Neural cell (in vitro differentiated cells): ENCODE data around the gene KCNH2. TPM values are rescaled to one million over a fixed set of nuclear protein-coding genes. Genes with fewer than 3 reads are reported as not detected.

Source experiments
- H2AFZ ChIP-seq: fragments of 200-600, 300-800 bp; sonication (generic), shearing (Covaris generic); 2 replicates; pipeline ENCODE4 v1.6.0; 2014; ENCODE audit warnings: low read depth, mild to moderate bottlenecking, antibody characterized with exemption, low read length, moderate library complexity
- H3F3A ChIP-seq: fragments of 200-600 bp; shearing (Covaris generic); 2 replicates; pipeline ENCODE4 v1.6.1; 2016; ENCODE audit warnings: mild to moderate bottlenecking, moderate library complexity, mixed read lengths, antibody characterized with exemption, low read length; ENCODE audit not compliant: insufficient read depth, poor library complexity, severe bottlenecking
- H3K27ac ChIP-seq: fragments of 200-600, 300-800 bp; sonication (generic), shearing (Covaris generic); 2 replicates; pipeline ENCODE4 v1.5.1; 2014; ENCODE audit warnings: mild to moderate bottlenecking, low read length, moderate library complexity
- H3K27me3 ChIP-seq: fragments of 300-800, 200-600 bp; sonication (generic), shearing (Covaris generic); 2 replicates; pipeline ENCODE4 v1.6.0; 2014; ENCODE audit warnings: mild to moderate bottlenecking, low read depth, low read length, moderate library complexity; ENCODE audit not compliant: insufficient read depth
- H3K36me3 ChIP-seq: fragments of 300-800, 200-600 bp; sonication (generic), shearing (Covaris generic); 2 replicates; pipeline ENCODE4 v1.5.1; 2014; ENCODE audit warnings: mild to moderate bottlenecking, antibody characterized with exemption, low read length, moderate library complexity; ENCODE audit not compliant: insufficient read depth
- H3K4me2 ChIP-seq: fragments of 300-800, 200-600 bp; sonication (generic), shearing (Covaris generic); 2 replicates; pipeline ENCODE4 v1.6.0; 2014; ENCODE audit warnings: mild to moderate bottlenecking, low read length
- H3K4me3 ChIP-seq: fragments of 300-800, 200-600 bp; sonication (generic), shearing (Covaris generic); 2 replicates; pipeline ENCODE4 v1.5.1; 2014; ENCODE audit warnings: mild to moderate bottlenecking, low read length, moderate library complexity
- H3K79me2 ChIP-seq: fragments of 200-600 bp; shearing (Covaris generic); replicated peaks from 2 replicates; pipeline ENCODE4 v1.6.0; 2014; ENCODE audit warnings: mild to moderate bottlenecking, low read length, moderate library complexity; ENCODE audit not compliant: insufficient read depth
- H3K9ac ChIP-seq: fragments of 300-800, 200-600 bp; sonication (generic), shearing (Covaris generic); 2 replicates; pipeline ENCODE4 v1.6.1; 2016; ENCODE audit warnings: mild to moderate bottlenecking, low read length, mixed read lengths
- H3K9me2 ChIP-seq: fragments of 200-600 bp; shearing (Covaris generic); 2 replicates; pipeline ENCODE4 v1.6.1; 2016; ENCODE audit warnings: mild to moderate bottlenecking, low read length, mixed read lengths; ENCODE audit not compliant: insufficient read depth
- H3K9me3 ChIP-seq: fragments of 200-600, 300-800 bp; sonication (generic), shearing (Covaris generic); 2 replicates; pipeline ENCODE4 v1.6.1; 2016; ENCODE audit warnings: mild to moderate bottlenecking, mixed run types, low read length, moderate library complexity, mixed read lengths
- H4K20me1 ChIP-seq: fragments of 200-600 bp; shearing (Covaris generic); 2 replicates; pipeline ENCODE4 v1.6.1; 2016; ENCODE audit warnings: mild to moderate bottlenecking, mixed run types; ENCODE audit not compliant: insufficient read depth
- EP300 ChIP-seq: fragments of 450-650 bp; conservative IDR thresholded peaks from 2 replicates; pipeline ENCODE4 v1.6.1; 2014; ENCODE audit warnings: antibody characterized with exemption, mild to moderate bottlenecking, moderate library complexity; ENCODE audit not compliant: poor library complexity, severe bottlenecking
- EZH2 ChIP-seq: fragments of 200-600, 300-800 bp; shearing (Covaris generic), sonication (generic); IDR thresholded peaks from 2 replicates; pipeline ENCODE4 v1.6.1; 2014; ENCODE audit warnings: antibody characterized with exemption, low read length, borderline replicate concordance, mild to moderate bottlenecking; ENCODE audit not compliant: insufficient read depth, poor library complexity, severe bottlenecking
- MXI1 ChIP-seq: fragments of 450-650 bp; conservative IDR thresholded peaks from 2 replicates; pipeline ENCODE4 v1.6.1; 2014; ENCODE audit warnings: antibody characterized with exemption, mild to moderate bottlenecking; ENCODE audit not compliant: poor library complexity, severe bottlenecking
- POLR2AphosphoS5 ChIP-seq: IDR thresholded peaks from 2 replicates; pipeline ENCODE4 v1.6.1; 2012
- RAD21 ChIP-seq: fragments of 450-650 bp; conservative IDR thresholded peaks from 2 replicates; pipeline ENCODE4 v1.6.1; 2014; ENCODE audit warnings: antibody characterized with exemption, mild to moderate bottlenecking, moderate library complexity
- SMC3 ChIP-seq: fragments of 450-650 bp; conservative IDR thresholded peaks from 2 replicates; pipeline ENCODE4 v1.6.1; 2014; ENCODE audit warnings: antibody characterized with exemption, mild to moderate bottlenecking, moderate library complexity; ENCODE audit not compliant: poor library complexity
- TAF1 ChIP-seq: IDR thresholded peaks from 2 replicates; pipeline ENCODE4 v1.6.1; 2012; ENCODE audit warnings: low read depth
- polyA plus RNA-seq: library from polyadenylated mRNA; depleted of rRNA; stranded (reverse); fragments of >200 nt; gene quantifications from 2 replicates; pipeline ENCODE4 v1.2.3, GENCODE V29; 2014
- TF ChIP-seq, protein P1 (sequence below): fragments of 450-650 bp; IDR thresholded peaks from 2 replicates; pipeline ENCODE4 v1.5.1; 2014; ENCODE audit warnings: antibody characterized with exemption, mild to moderate bottlenecking, moderate library complexity; ENCODE audit not compliant: poor library complexity, severe bottlenecking
- TF ChIP-seq, protein P2 (sequence below): IDR thresholded peaks from 2 replicates; pipeline ENCODE4 v1.6.1; 2012; ENCODE audit warnings: borderline replicate concordance

The KCNH2 gene
- polyA plus RNA-seq, 1 donor from 2014 or later: 24.4 TPM

DNA sequence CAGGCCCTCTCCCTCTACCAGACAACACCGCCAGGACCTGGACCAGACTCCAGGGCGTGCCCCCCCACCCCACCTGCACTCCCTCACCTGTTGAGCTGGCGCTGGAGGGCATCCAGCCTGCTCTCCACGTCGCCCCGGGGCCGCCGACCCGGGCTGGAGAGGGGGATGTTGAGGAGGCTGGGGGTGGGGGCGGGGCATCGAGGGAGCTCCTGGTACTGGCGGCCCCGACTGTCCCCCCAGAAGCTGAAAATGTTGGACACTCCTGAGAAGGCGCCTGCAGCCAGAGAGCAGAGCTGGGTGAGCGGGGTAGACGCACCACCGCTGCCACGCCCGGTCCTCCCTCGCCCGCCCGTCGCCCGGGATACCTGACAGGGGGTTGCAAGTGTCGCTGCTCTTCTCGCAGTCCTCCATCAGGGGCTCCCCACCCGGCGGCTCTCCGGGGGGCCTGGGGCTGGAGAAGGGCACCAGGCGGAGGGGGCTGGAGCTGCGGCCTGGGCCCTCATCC lies 30.8 kb downstream of the KCNH2 start:
- Histone ChIP-seq H3K79me2 (no peaks in the 10 kb centered on the region), H3K36me3 (peaks cover 8% of the 10 kb centered on the region), H3K9ac (no peak overlapping the region), H4K20me1 (no peaks in the 10 kb centered on the region), H3K27me3 (no peaks in the 10 kb centered on the region), H3K9me2 (no peaks in the 10 kb centered on the region), H3K27ac (no peak overlapping the region), H3F3A (no peaks in the 10 kb centered on the region), H3K4me3 (no peak overlapping the region), H3K4me2 (no peak overlapping the region), H3K9me3 (no peaks in the 10 kb centered on the region), H2AFZ (no peak overlapping the region)
- TF ChIP-seq, protein P1, sequence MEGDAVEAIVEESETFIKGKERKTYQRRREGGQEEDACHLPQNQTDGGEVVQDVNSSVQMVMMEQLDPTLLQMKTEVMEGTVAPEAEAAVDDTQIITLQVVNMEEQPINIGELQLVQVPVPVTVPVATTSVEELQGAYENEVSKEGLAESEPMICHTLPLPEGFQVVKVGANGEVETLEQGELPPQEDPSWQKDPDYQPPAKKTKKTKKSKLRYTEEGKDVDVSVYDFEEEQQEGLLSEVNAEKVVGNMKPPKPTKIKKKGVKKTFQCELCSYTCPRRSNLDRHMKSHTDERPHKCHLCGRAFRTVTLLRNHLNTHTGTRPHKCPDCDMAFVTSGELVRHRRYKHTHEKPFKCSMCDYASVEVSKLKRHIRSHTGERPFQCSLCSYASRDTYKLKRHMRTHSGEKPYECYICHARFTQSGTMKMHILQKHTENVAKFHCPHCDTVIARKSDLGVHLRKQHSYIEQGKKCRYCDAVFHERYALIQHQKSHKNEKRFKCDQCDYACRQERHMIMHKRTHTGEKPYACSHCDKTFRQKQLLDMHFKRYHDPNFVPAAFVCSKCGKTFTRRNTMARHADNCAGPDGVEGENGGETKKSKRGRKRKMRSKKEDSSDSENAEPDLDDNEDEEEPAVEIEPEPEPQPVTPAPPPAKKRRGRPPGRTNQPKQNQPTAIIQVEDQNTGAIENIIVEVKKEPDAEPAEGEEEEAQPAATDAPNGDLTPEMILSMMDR: no peak
- TF ChIP-seq EZH2 (no peak), MXI1 (no peak), POLR2AphosphoS5 (no peak), TAF1 (no peak), EP300 (no peak), SMC3 (no peak), RAD21 (no peak)
- TF ChIP-seq, protein P2, sequence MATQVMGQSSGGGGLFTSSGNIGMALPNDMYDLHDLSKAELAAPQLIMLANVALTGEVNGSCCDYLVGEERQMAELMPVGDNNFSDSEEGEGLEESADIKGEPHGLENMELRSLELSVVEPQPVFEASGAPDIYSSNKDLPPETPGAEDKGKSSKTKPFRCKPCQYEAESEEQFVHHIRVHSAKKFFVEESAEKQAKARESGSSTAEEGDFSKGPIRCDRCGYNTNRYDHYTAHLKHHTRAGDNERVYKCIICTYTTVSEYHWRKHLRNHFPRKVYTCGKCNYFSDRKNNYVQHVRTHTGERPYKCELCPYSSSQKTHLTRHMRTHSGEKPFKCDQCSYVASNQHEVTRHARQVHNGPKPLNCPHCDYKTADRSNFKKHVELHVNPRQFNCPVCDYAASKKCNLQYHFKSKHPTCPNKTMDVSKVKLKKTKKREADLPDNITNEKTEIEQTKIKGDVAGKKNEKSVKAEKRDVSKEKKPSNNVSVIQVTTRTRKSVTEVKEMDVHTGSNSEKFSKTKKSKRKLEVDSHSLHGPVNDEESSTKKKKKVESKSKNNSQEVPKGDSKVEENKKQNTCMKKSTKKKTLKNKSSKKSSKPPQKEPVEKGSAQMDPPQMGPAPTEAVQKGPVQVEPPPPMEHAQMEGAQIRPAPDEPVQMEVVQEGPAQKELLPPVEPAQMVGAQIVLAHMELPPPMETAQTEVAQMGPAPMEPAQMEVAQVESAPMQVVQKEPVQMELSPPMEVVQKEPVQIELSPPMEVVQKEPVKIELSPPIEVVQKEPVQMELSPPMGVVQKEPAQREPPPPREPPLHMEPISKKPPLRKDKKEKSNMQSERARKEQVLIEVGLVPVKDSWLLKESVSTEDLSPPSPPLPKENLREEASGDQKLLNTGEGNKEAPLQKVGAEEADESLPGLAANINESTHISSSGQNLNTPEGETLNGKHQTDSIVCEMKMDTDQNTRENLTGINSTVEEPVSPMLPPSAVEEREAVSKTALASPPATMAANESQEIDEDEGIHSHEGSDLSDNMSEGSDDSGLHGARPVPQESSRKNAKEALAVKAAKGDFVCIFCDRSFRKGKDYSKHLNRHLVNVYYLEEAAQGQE: no peak

DNA sequence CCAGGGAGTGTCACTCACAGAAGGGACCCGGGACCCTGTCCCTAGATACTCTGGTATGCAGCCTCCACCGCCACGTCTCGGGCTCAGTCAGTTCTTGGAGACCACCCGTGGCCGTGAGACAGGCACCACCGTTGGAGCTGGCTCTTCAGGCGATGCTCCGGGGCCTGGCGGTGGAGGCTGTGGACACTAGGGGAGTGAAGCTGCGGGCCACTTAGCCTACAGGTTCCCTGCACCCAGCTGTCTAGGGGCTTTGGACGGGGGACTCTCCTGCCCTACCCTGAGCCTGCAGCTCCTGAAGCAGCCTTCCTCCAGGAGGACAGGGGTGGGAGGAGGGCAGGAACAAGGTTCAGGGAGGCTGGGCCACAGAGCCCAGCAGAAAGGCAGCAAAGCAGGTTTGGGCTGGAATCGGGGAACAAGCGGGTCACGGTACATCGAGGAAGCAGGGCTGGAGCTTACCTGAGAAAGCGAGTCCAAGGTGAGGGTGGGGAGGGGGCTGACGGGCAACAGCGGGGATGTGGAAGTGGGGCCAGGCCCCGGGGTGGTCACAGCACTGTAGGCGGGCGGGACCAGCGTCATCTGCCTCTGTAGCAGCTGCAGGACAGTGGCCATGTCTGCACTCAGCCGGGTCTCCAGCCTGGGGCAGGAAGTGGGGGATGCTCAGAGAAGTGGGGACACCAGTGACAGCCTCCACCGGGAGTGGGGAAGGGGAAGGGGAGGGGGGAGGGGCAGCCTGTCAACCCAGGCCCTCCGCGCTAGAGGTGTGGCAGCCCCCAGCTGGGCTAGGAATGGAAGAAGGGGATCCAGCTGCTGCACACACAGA lies 31.5 kb downstream of the KCNH2 start:
- H3K27ac ChIP-seq: no peak overlapping the region
- no peak overlapping the region for H3K4me2 ChIP-seq
- H3K36me3 ChIP-seq: peaks cover 7% of the 10 kb centered on the region

More for the DNA sequence above, 31.5 kb downstream of the KCNH2 start:
- Histone ChIP-seq H3F3A (no peaks in the 10 kb centered on the region), H3K9me3 (no peaks in the 10 kb centered on the region), H3K4me3 (no peak overlapping the region), H3K27me3 (no peaks in the 10 kb centered on the region), H3K9ac (no peak overlapping the region), H3K9me2 (no peaks in the 10 kb centered on the region), H4K20me1 (no peaks in the 10 kb centered on the region), H3K79me2 (no peaks in the 10 kb centered on the region), H2AFZ (no peak overlapping the region)
- TF ChIP-seq, protein P2: no peak
- TF ChIP-seq, protein P1: no peak
- no peak for TF ChIP-seq POLR2AphosphoS5
- TF ChIP-seq EP300: no peak
- TF ChIP-seq EZH2: no peak
- no peak for TF ChIP-seq RAD21
- TF ChIP-seq TAF1: no peak
- no peak for TF ChIP-seq SMC3
- TF ChIP-seq MXI1: no peak
